ENCODE data around the gene MIX23. TPM values are rescaled to one million over a fixed set of nuclear protein-coding genes. Genes with fewer than 3 reads are reported as not detected.
A peak's percentile ranks its signal among the peaks of the same experiment; 100 is the strongest.

MIX23 gene
- polyA plus RNA-seq: 10 to 100 TPM; 32.9 to 41.9 TPM

- WGBS, 2 donors: 1% methylated on average over 31 of the region's 31 CpGs
- Histone ChIP-seq H3K4me3 (ENCODE audit: low read depth in 1 of 2, low read length in 2 of 2) (peak within 1 kb of the TSS; percentile 79 to 96), H3K9me3 (ENCODE audit: control insufficient read depth in 2 of 2, insufficient read depth in 1 of 2, low read depth in 1 of 2, low read length in 1 of 2) (no peaks in the 10 kb centered on the region), H3K27ac (ENCODE audit: low read depth in 2 of 2, low read length in 1 of 2) (peak within 1 kb of the TSS; percentile 90 to 97), H3K4me1 (ENCODE audit: control insufficient read depth in 2 of 2, insufficient read depth in 2 of 2, low read length in 1 of 2) (no peaks in the 10 kb centered on the region), H3K27me3 (ENCODE audit: control insufficient read depth in 1 of 2, insufficient read depth in 2 of 2, low read length in 2 of 2) (no peaks in the 10 kb centered on the region), H3K36me3 (ENCODE audit: control insufficient read depth in 2 of 2, insufficient read depth in 2 of 2, low read length in 1 of 2) (no peaks in the 10 kb centered on the region)
Measured at GRCh38 chr3:122382888-122383666, at the start of gene MIX23. Gene MIX23 (minus strand): TSS chr3:122383231. CDS start chr3:122383224, 7 bp downstream.

- WGBS, 2 donors: 89 to 92% methylated on average over 2 of the region's 2 CpGs
- no peaks in the 10 kb centered on the region for H3K9me3 ChIP-seq (ENCODE audit: control insufficient read depth in 2 of 2, insufficient read depth in 1 of 2, low read depth in 1 of 2, low read length in 1 of 2)
- H3K27me3 ChIP-seq (ENCODE audit: control insufficient read depth in 1 of 2, insufficient read depth in 2 of 2, low read length in 2 of 2): no peaks in the 10 kb centered on the region
- no peaks in the 10 kb centered on the region for H3K4me1 ChIP-seq (ENCODE audit: control insufficient read depth in 2 of 2, insufficient read depth in 2 of 2, low read length in 1 of 2)
- H3K4me3 ChIP-seq (ENCODE audit: low read depth in 1 of 2, low read length in 2 of 2): no peak overlapping the region
- no peak overlapping the region for H3K27ac ChIP-seq (ENCODE audit: low read depth in 2 of 2, low read length in 1 of 2)
- peaks cover 5 to 7% of the 10 kb centered on the region in 2 donors for H3K36me3 ChIP-seq (ENCODE audit: control insufficient read depth in 2 of 2, insufficient read depth in 2 of 2, low read length in 1 of 2)
Measured at GRCh38 chr3:122430371-122430770, 47.3 kb upstream of the MIX23 start.

GRCh38 chr3:122427857-122428471, 44.9 kb upstream of the MIX23 start:
- 54% methylated on average over 2 of the region's 2 CpGs for WGBS, 2 donors
- H3K27ac ChIP-seq (ENCODE audit: low read depth in 2 of 2, low read length in 1 of 2): no peak overlapping the region
- H3K36me3 ChIP-seq (ENCODE audit: control insufficient read depth in 2 of 2, insufficient read depth in 2 of 2, low read length in 1 of 2): peaks cover 5 to 7% of the 10 kb centered on the region in 2 donors
- H3K4me1 ChIP-seq (ENCODE audit: control insufficient read depth in 2 of 2, insufficient read depth in 2 of 2, low read length in 1 of 2): no peaks in the 10 kb centered on the region
- H3K27me3 ChIP-seq (ENCODE audit: control insufficient read depth in 1 of 2, insufficient read depth in 2 of 2, low read length in 2 of 2): no peaks in the 10 kb centered on the region
- no peaks in the 10 kb centered on the region for H3K9me3 ChIP-seq (ENCODE audit: control insufficient read depth in 2 of 2, insufficient read depth in 1 of 2, low read depth in 1 of 2, low read length in 1 of 2)
- H3K4me3 ChIP-seq (ENCODE audit: low read depth in 1 of 2, low read length in 2 of 2): no peak overlapping the region

- WGBS, 2 donors: 75 to 86% methylated on average over 2 of the region's 2 CpGs
- H3K4me3 ChIP-seq (ENCODE audit: low read depth in 1 of 2, low read length in 2 of 2): no peak overlapping the region
- peaks cover 3% of the 10 kb centered on the region in 2 donors for H3K4me1 ChIP-seq (ENCODE audit: control insufficient read depth in 2 of 2, insufficient read depth in 2 of 2, low read length in 1 of 2)
- no peak overlapping the region for H3K27ac ChIP-seq (ENCODE audit: low read depth in 2 of 2, low read length in 1 of 2)
- no peaks in the 10 kb centered on the region for H3K27me3 ChIP-seq (ENCODE audit: control insufficient read depth in 1 of 2, insufficient read depth in 2 of 2, low read length in 2 of 2)
- peaks cover 2 to 5% of the 10 kb centered on the region in 2 donors for H3K36me3 ChIP-seq (ENCODE audit: control insufficient read depth in 2 of 2, insufficient read depth in 2 of 2, low read length in 1 of 2)
- no peaks in the 10 kb centered on the region for H3K9me3 ChIP-seq (ENCODE audit: control insufficient read depth in 2 of 2, insufficient read depth in 1 of 2, low read depth in 1 of 2, low read length in 1 of 2)
Measured at GRCh38 chr3:122421836-122422235, 38.8 kb upstream of the MIX23 start.

- WGBS, 2 donors: 69 to 75% methylated on average over 4 of the region's 4 CpGs
- Histone ChIP-seq H3K4me3 (ENCODE audit: low read depth in 1 of 2, low read length in 2 of 2) (no peak overlapping the region), H3K27me3 (ENCODE audit: control insufficient read depth in 1 of 2, insufficient read depth in 2 of 2, low read length in 2 of 2) (no peaks in the 10 kb centered on the region), H3K4me1 (ENCODE audit: control insufficient read depth in 2 of 2, insufficient read depth in 2 of 2, low read length in 1 of 2) (peaks cover 3% of the 10 kb centered on the region in 2 donors), H3K27ac (ENCODE audit: low read depth in 2 of 2, low read length in 1 of 2) (no peak overlapping the region), H3K36me3 (ENCODE audit: control insufficient read depth in 2 of 2, insufficient read depth in 2 of 2, low read length in 1 of 2) (no peaks in the 10 kb centered on the region), H3K9me3 (ENCODE audit: control insufficient read depth in 2 of 2, insufficient read depth in 1 of 2, low read depth in 1 of 2, low read length in 1 of 2) (no peaks in the 10 kb centered on the region)
Measured at GRCh38 chr3:122421101-122421500, 38.1 kb upstream of the MIX23 start.

GRCh38 chr3:122416966-122417365, 33.9 kb upstream of the MIX23 start:
- Histone ChIP-seq H3K4me1 (ENCODE audit: control insufficient read depth in 2 of 2, insufficient read depth in 2 of 2, low read length in 1 of 2) (peaks cover 3% of the 10 kb centered on the region in 2 donors), H3K27ac (ENCODE audit: low read depth in 2 of 2, low read length in 1 of 2) (no peak overlapping the region), H3K36me3 (ENCODE audit: control insufficient read depth in 2 of 2, insufficient read depth in 2 of 2, low read length in 1 of 2) (no peaks in the 10 kb centered on the region), H3K27me3 (ENCODE audit: control insufficient read depth in 1 of 2, insufficient read depth in 2 of 2, low read length in 2 of 2) (no peaks in the 10 kb centered on the region), H3K4me3 (ENCODE audit: low read depth in 1 of 2, low read length in 2 of 2) (peak overlapping the region; percentile 65 to 95), H3K9me3 (ENCODE audit: control insufficient read depth in 2 of 2, insufficient read depth in 1 of 2, low read depth in 1 of 2, low read length in 1 of 2) (no peaks in the 10 kb centered on the region)
- 45 to 51% methylated on average over 14 of the region's 14 CpGs for WGBS, 2 donors

GRCh38 chr3:122415762-122416654, 33.0 kb upstream of the MIX23 start, which contains the start of gene WDR5B:
Gene WDR5B (minus strand): TSS chr3:122416062. CDS start chr3:122415528, 534 bp downstream.
- H3K4me3 ChIP-seq (ENCODE audit: low read depth in 1 of 2, low read length in 2 of 2): peak within 1 kb of the TSS; percentile 65 to 95
- no peaks in the 10 kb centered on the region for H3K9me3 ChIP-seq (ENCODE audit: control insufficient read depth in 2 of 2, insufficient read depth in 1 of 2, low read depth in 1 of 2, low read length in 1 of 2)
- peaks cover 3% of the 10 kb centered on the region in 2 donors for H3K4me1 ChIP-seq (ENCODE audit: control insufficient read depth in 2 of 2, insufficient read depth in 2 of 2, low read length in 1 of 2)
- H3K27ac ChIP-seq (ENCODE audit: low read depth in 2 of 2, low read length in 1 of 2): peak within 1 kb of the TSS; percentile 85 to 96
- H3K36me3 ChIP-seq (ENCODE audit: control insufficient read depth in 2 of 2, insufficient read depth in 2 of 2, low read length in 1 of 2): no peaks in the 10 kb centered on the region
- no peaks in the 10 kb centered on the region for H3K27me3 ChIP-seq (ENCODE audit: control insufficient read depth in 1 of 2, insufficient read depth in 2 of 2, low read length in 2 of 2)
- WGBS, 2 donors: 0% methylated on average over 48 of the region's 48 CpGs

- WGBS, 2 donors: 19 to 24% methylated on average over 10 of the region's 10 CpGs
- peak overlapping the region; percentile 85 to 96 for H3K27ac ChIP-seq (ENCODE audit: low read depth in 2 of 2, low read length in 1 of 2)
- H3K36me3 ChIP-seq (ENCODE audit: control insufficient read depth in 2 of 2, insufficient read depth in 2 of 2, low read length in 1 of 2): no peaks in the 10 kb centered on the region
Measured at GRCh38 chr3:122415104-122415744, 32.2 kb upstream of the MIX23 start.

GRCh38 chr3:122414391-122414790, 31.4 kb upstream of the MIX23 start:
- no peak overlapping the region for H3K4me3 ChIP-seq (ENCODE audit: low read depth in 1 of 2, low read length in 2 of 2)
- no peaks in the 10 kb centered on the region for H3K9me3 ChIP-seq (ENCODE audit: control insufficient read depth in 2 of 2, insufficient read depth in 1 of 2, low read depth in 1 of 2, low read length in 1 of 2)
- H3K4me1 ChIP-seq (ENCODE audit: control insufficient read depth in 2 of 2, insufficient read depth in 2 of 2, low read length in 1 of 2): peaks cover 3% of the 10 kb centered on the region in 2 donors
- WGBS, 2 donors: 75 to 79% methylated on average over 3 of the region's 3 CpGs
- no peak overlapping the region for H3K27ac ChIP-seq (ENCODE audit: low read depth in 2 of 2, low read length in 1 of 2)
- peaks cover 4 to 6% of the 10 kb centered on the region in 2 donors for H3K36me3 ChIP-seq (ENCODE audit: control insufficient read depth in 2 of 2, insufficient read depth in 2 of 2, low read length in 1 of 2)
- no peaks in the 10 kb centered on the region for H3K27me3 ChIP-seq (ENCODE audit: control insufficient read depth in 1 of 2, insufficient read depth in 2 of 2, low read length in 2 of 2)

More at GRCh38 chr3:122415104-122415744, 32.2 kb upstream of the MIX23 start:
- no peaks in the 10 kb centered on the region for H3K27me3 ChIP-seq (ENCODE audit: control insufficient read depth in 1 of 2, insufficient read depth in 2 of 2, low read length in 2 of 2)
- H3K4me1 ChIP-seq (ENCODE audit: control insufficient read depth in 2 of 2, insufficient read depth in 2 of 2, low read length in 1 of 2): peaks cover 3% of the 10 kb centered on the region in 2 donors
- no peaks in the 10 kb centered on the region for H3K9me3 ChIP-seq (ENCODE audit: control insufficient read depth in 2 of 2, insufficient read depth in 1 of 2, low read depth in 1 of 2, low read length in 1 of 2)
- H3K4me3 ChIP-seq (ENCODE audit: low read depth in 1 of 2, low read length in 2 of 2): peak overlapping the region; percentile 56 to 95

Data from esophagus (tissue), 2 donors.